Left ventricle myocardium inferior (tissue), 1 donor: ENCODE data around the gene LYPD6. TPM values are rescaled to one million over a fixed set of nuclear protein-coding genes. Genes with fewer than 3 reads are reported as not detected.

ENCODE experiments used
- DNase-seq: peaks from one replicate; pipeline ENCODE4 v3.0.0-alpha.2; 2020
- H3K27ac ChIP-seq: fragments of 200-600 bp; replicated peaks from 2 replicates; pipeline ENCODE4 v1.8.0; 2021
- H3K27me3 ChIP-seq: fragments of 200-600 bp; 2 replicates; pipeline ENCODE4 v1.8.0; 2021; ENCODE audit warnings: low read depth
- H3K36me3 ChIP-seq: fragments of 200-600 bp; 2 replicates; pipeline ENCODE4 v1.8.0; 2021
- H3K4me1 ChIP-seq: fragments of 200-600 bp; 2 replicates; pipeline ENCODE4 v1.8.0; 2021
- H3K4me3 ChIP-seq: fragments of 200-600 bp; 2 replicates; pipeline ENCODE4 v1.8.0; 2021; ENCODE audit warnings: mild to moderate bottlenecking, moderate library complexity
- H3K9me3 ChIP-seq: fragments of 200-600 bp; replicated peaks from 2 replicates; pipeline ENCODE4 v1.8.0; 2021
- intact Hi-C: fragments of 100-400 bp; cut with micrococcal nuclease; formaldehyde crosslinking; loops from one replicate; pipeline ENCODE4 v1.11.0; 2022
- total RNA-seq: library from RNA; stranded (reverse); fragmentation: NEBNext Ultra II Directional; extraction: Animal tissue kit (Norgen Biotek cat#: 25700); gene quantifications from one replicate; pipeline ENCODE4 v1.2.1, GENCODE V29; 2021
- TF ChIP-seq, protein P1 (sequence below): fragments of 200-600 bp; IDR thresholded peaks from 2 replicates; pipeline ENCODE4 v1.8.0; 2021; ENCODE audit warnings: antibody characterized with exemption, mild to moderate bottlenecking, borderline replicate concordance
- donor health status: DM: no; HTN: yes; CAD: no; lungs with severe emphysema.

LYPD6 gene
- total RNA-seq, 1 donor from 2014 or later, result 0.08 TPM

DNA sequence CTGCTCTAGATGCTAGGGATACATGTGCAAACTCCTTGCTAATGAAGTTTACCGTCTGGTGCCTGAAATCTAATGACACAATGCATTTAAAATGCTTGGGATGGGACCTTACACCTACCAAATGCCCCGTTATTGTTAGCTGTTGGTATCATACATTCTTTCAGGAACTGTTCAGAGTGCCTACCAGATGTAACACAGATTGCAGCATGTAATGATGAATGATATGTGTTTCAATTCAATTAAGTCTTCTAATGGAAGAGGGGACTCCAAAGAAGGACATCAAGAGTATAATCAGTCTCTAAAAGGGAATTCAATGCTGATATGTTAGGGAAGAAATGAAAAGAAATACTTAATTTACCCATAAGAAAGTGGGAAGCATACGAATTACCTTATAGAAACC, 3.2 kb downstream of the LYPD6 start:
- no peak for DNase-seq
- H3K4me3 ChIP-seq, result no peak overlapping the region
- no peaks in the 10 kb centered on the region for H3K36me3 ChIP-seq
- no peak overlapping the region for H3K27ac ChIP-seq
- H3K4me1 ChIP-seq, result peaks cover 20% of the 10 kb centered on the region
- TF ChIP-seq, protein P1, sequence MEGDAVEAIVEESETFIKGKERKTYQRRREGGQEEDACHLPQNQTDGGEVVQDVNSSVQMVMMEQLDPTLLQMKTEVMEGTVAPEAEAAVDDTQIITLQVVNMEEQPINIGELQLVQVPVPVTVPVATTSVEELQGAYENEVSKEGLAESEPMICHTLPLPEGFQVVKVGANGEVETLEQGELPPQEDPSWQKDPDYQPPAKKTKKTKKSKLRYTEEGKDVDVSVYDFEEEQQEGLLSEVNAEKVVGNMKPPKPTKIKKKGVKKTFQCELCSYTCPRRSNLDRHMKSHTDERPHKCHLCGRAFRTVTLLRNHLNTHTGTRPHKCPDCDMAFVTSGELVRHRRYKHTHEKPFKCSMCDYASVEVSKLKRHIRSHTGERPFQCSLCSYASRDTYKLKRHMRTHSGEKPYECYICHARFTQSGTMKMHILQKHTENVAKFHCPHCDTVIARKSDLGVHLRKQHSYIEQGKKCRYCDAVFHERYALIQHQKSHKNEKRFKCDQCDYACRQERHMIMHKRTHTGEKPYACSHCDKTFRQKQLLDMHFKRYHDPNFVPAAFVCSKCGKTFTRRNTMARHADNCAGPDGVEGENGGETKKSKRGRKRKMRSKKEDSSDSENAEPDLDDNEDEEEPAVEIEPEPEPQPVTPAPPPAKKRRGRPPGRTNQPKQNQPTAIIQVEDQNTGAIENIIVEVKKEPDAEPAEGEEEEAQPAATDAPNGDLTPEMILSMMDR, result no peak
- intact Hi-C loops, result no loop called here
- no peaks in the 10 kb centered on the region for H3K9me3 ChIP-seq
- peaks cover 63% of the 10 kb centered on the region for H3K27me3 ChIP-seq

DNA sequence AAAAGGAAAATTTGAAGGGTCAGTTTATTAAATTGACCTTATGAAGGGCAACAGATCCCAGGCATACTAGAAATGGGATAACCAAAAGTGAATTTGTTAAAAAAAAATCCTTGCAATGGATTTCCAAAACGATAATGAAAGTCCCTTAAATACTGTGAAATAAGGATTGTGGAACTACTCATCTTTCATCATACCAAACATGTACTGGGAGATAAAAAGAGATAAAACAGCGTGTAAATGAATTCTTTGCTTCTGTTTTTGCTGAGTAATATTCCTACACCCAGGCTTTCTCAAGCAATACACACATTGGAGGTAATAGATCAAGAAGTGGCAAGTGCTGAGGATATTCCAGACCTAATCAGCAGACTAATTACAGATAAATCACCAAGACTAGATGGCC, 3.8 kb downstream of the LYPD6 start:
- peaks cover 61% of the 10 kb centered on the region for H3K27me3 ChIP-seq

GRCh38 chr2:149339324-149339723, 8.9 kb downstream of the LYPD6 start:
- no peak overlapping the region for H3K4me3 ChIP-seq
- peaks cover 11% of the 10 kb centered on the region for H3K27me3 ChIP-seq
- H3K4me1 ChIP-seq, result no peaks in the 10 kb centered on the region
- DNase-seq, result no peak
- H3K27ac ChIP-seq, result no peak overlapping the region
- no peaks in the 10 kb centered on the region for H3K36me3 ChIP-seq
- no peaks in the 10 kb centered on the region for H3K9me3 ChIP-seq
- TF ChIP-seq, protein P1, result no peak
- intact Hi-C loops, result no loop called here

More for the DNA sequence above, 3.8 kb downstream of the LYPD6 start:
- H3K4me1 ChIP-seq, result peaks cover 20% of the 10 kb centered on the region
- H3K4me3 ChIP-seq, result no peak overlapping the region
- TF ChIP-seq, protein P1, result no peak
- no peaks in the 10 kb centered on the region for H3K9me3 ChIP-seq
- no peak for DNase-seq
- H3K27ac ChIP-seq, result no peak overlapping the region
- intact Hi-C loops, result no loop called here
- no peaks in the 10 kb centered on the region for H3K36me3 ChIP-seq

- Histone ChIP-seq H3K9me3 (no peaks in the 10 kb centered on the region), H3K36me3 (no peaks in the 10 kb centered on the region), H3K27ac (no peak overlapping the region), H3K4me3 (no peak overlapping the region), H3K27me3 (peaks cover 10% of the 10 kb centered on the region), H3K4me1 (no peaks in the 10 kb centered on the region)
- TF ChIP-seq, protein P1, result no peak
- DNase-seq, result no peak
- intact Hi-C loops, result no loop called here
Measured at GRCh38 chr2:149342509-149342908, 12.1 kb downstream of the LYPD6 start.

GRCh38 chr2:149344105-149344504, 13.7 kb downstream of the LYPD6 start:
- no peaks in the 10 kb centered on the region for H3K36me3 ChIP-seq
- no peak overlapping the region for H3K27ac ChIP-seq
- peaks cover 17% of the 10 kb centered on the region for H3K27me3 ChIP-seq
- no peaks in the 10 kb centered on the region for H3K4me1 ChIP-seq
- no peaks in the 10 kb centered on the region for H3K9me3 ChIP-seq
- no peak overlapping the region for H3K4me3 ChIP-seq
- no peak for DNase-seq
- intact Hi-C loops, result no loop called here
- TF ChIP-seq, protein P1, result no peak

GRCh38 chr2:149346272-149346671, 15.9 kb downstream of the LYPD6 start:
- H3K27ac ChIP-seq, result no peak overlapping the region
- peaks cover 28% of the 10 kb centered on the region for H3K27me3 ChIP-seq
- TF ChIP-seq, protein P1, result no peak
- no peak for DNase-seq
- H3K4me3 ChIP-seq, result no peak overlapping the region
- no peaks in the 10 kb centered on the region for H3K36me3 ChIP-seq
- H3K9me3 ChIP-seq, result no peaks in the 10 kb centered on the region
- no peaks in the 10 kb centered on the region for H3K4me1 ChIP-seq
- intact Hi-C loops, result no loop called here
